Astrocyte of the spinal cord (primary cell): ENCODE data around the gene LRIG2.
A peak's percentile ranks its signal among the peaks of the same experiment; 100 is the strongest.
"Not testable (repeated sequence)": the region's sequence is repeated elsewhere in the genome, so short reads cannot be mapped to it uniquely, and the experiment has no call there.

Experiments
- DNase-seq: peaks from one replicate; pipeline ENCODE4 v3.0.0; 2011; ENCODE audit warnings: low read depth, low spot score
- H3K4me3 ChIP-seq: 2 replicates; pipeline ENCODE4 v1.5.1; 2011; ENCODE audit warnings: low read depth, mild to moderate bottlenecking, low read length, moderate library complexity
- CTCF ChIP-seq: IDR thresholded peaks from 2 replicates; pipeline ENCODE4 v1.5.1; 2012; ENCODE audit warnings: low read depth, mild to moderate bottlenecking, low read length, inconsistent platforms
- in situ Hi-C: cut with HindIII; loops from 2 replicates; pipeline ENCODE4 v1.10.0; 2017; ENCODE audit warnings: low sequenced_read_pairs

The LRIG2 gene, protein sequence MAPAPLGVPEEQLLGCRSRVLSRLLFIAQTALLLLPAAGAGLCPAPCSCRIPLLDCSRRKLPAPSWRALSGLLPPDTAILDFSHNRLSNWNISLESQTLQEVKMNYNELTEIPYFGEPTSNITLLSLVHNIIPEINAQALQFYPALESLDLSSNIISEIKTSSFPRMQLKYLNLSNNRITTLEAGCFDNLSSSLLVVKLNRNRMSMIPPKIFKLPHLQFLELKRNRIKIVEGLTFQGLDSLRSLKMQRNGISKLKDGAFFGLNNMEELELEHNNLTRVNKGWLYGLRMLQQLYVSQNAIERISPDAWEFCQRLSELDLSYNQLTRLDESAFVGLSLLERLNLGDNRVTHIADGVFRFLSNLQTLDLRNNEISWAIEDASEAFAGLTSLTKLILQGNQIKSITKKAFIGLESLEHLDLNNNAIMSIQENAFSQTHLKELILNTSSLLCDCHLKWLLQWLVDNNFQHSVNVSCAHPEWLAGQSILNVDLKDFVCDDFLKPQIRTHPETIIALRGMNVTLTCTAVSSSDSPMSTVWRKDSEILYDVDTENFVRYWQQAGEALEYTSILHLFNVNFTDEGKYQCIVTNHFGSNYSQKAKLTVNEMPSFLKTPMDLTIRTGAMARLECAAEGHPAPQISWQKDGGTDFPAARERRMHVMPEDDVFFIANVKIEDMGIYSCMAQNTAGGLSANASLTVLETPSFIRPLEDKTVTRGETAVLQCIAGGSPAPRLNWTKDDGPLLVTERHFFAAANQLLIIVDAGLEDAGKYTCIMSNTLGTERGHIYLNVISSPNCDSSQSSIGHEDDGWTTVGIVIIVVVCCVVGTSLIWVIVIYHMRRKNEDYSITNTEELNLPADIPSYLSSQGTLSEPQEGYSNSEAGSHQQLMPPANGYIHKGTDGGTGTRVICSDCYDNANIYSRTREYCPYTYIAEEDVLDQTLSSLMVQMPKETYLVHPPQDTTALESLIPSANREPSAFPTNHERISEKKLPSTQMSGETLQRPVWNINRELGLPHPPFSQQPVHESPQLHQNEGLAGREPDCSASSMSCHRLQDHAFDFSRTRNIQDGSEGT

GRCh38 chr1:113072757-113073478, at the start of gene LRIG2:
Gene LRIG2, plus strand, starts transcription at chr1:113073198. Its CDS starts 209 bp downstream, at chr1:113073407.
- H3K4me3 ChIP-seq = peak within 1 kb of the TSS; percentile 97
- in situ Hi-C loops = no loop called here
- peak; percentile 99 for DNase-seq
- TF ChIP-seq CTCF = peak; percentile 64

GRCh38 chr1:113023316-113023715, 49.7 kb upstream of the LRIG2 start:
- H3K4me3 ChIP-seq, in situ Hi-C loops, DNase-seq: not testable (repeated sequence)

DNA sequence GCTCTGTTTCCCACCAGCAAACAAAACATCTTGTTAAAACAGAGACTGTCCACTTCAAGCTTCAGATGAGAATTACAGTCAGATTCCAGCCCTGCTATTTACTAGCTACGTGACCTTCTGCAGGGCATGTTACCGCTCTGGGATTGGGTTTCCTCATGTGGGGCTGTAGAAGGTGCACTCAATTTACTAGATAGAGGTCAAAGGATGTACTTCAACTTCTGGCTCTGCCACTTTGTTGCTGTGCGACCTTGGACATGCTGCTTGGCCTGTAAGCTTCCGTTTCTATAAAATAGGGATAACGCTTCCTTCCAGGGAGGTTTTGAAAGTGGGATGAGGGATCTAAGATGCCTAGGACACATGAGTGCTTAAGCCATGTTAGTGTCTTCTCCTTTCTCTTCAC, 46.0 kb upstream of the LRIG2 start:
- in situ Hi-C loops = no loop called here
- DNase-seq = no peak
- H3K4me3 ChIP-seq = no peak overlapping the region
- TF ChIP-seq CTCF = no peak

DNA sequence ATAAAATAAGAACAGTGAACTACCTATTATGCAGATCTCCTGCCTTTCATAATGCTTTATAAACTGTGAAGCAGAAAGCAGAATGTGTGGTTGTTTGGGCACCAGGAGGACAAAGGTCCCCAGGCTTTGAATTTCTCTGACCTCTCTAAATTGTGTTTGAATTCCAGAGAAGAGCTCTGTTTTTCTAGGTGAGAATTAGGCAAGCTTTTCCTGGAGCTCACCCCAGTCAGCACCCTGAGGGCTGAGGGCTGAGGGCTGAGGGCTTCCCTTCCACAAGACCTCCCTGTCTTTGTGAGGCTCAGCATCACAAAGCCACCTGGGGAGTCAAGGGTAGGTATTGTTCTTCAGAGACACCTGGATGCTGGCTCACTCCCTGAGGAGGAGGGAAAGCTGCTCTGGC, 45.5 kb upstream of the LRIG2 start:
- in situ Hi-C loops = no loop called here
- TF ChIP-seq CTCF = no peak

DNA sequence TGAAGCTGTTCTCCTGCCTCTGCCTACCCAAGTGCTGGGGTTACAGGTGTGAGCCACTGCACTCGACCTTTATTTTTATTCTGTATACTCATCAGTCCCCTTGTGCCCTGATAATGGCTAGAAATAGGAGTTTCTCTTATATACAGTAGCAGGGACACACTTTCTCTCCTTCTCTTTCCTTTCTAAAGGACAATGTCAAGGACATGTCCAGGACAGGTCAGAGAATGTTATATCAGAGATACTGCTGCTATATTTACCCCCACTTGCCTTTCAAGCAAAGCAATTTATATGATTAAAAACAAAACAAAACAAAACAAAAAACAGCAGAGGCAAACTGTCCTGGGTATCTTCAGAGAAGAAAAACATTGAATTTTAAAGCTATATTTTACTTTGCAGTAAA, 43.2 kb upstream of the LRIG2 start:
- DNase-seq = no peak
- H3K4me3 ChIP-seq = no peak overlapping the region
- in situ Hi-C loops = no loop called here
- no peak for TF ChIP-seq CTCF

More for the DNA sequence above, 45.5 kb upstream of the LRIG2 start:
- no peak overlapping the region for H3K4me3 ChIP-seq
- no peak for DNase-seq

DNA sequence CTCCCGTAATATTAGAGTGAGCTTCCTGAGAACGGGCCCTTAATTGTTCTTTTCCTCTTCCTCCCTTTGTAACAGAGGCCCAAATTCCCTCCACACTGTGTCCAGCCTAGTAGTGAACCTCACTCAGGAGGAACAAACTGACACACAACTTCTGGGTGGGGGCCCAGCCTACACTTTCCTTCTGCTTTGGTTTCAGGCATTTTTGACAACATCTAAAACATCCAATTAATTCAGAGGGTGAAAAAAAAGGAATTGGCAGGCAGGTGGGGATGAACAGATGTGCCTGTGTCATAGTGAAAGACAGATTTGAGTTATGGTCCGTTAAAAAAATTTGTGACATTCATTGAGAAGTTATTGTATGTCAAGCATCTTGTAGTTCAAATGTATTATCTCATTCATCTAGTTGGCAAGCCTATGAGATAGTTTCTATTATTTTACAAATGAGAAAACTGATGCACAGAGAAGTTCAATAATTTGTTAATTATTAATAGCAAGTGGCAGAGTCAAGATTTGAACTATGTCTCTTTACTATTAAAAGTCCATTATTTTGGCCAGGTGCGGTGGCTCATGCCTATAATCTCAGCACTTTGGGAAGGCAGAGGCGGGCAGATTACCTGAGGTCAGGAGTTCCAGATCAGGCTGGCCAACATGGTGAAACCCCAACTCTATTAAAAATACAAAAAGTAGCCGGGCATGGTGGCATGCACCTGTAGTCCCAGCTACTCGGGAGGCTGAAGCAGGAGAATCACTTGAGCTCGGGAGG, 41.6 kb upstream of the LRIG2 start:
- no peak for DNase-seq
- no peak overlapping the region for H3K4me3 ChIP-seq
- in situ Hi-C loops = no loop called here
- TF ChIP-seq CTCF = no peak
